Right ventricle myocardium superior (tissue), 1 donor: ENCODE measurements around the gene POTEI. TPM values are rescaled to one million over a fixed set of nuclear protein-coding genes. Genes with fewer than 3 reads are reported as not detected.
A peak's percentile ranks its signal among the peaks of the same experiment; 100 is the strongest.
"Not testable (repeated sequence)": the region's sequence is repeated elsewhere in the genome, so short reads cannot be mapped to it uniquely, and the experiment has no call there.

ENCODE experiments used
- ATAC-seq: fragments of 200-7000 bp; cut with Tn5 transposase; one replicate; pipeline ENCODE4 v1.9.1; 2020; ENCODE audit warnings: mild to moderate bottlenecking; ENCODE audit not compliant: poor library complexity
- DNase-seq: peaks from one replicate; pipeline ENCODE4 v3.0.0-alpha.2; 2020
- intact Hi-C: fragments of 100-400 bp; cut with DNase I; formaldehyde crosslinking; loops from one replicate; pipeline ENCODE4 v1.11.2; 2022
- total RNA-seq: library from RNA; stranded (reverse); fragmentation: NEBNext Ultra II Directional; extraction: Animal tissue kit (Norgen Biotek cat#: 25700); gene quantifications from one replicate; pipeline ENCODE4 v1.2.1, GENCODE V29; 2021
- donor health status: DM: no; HTN: yes; CAD: no; lungs with severe emphysema.

The POTEI gene
- total RNA-seq, 1 donor from 2014 or later: not detected

DNA sequence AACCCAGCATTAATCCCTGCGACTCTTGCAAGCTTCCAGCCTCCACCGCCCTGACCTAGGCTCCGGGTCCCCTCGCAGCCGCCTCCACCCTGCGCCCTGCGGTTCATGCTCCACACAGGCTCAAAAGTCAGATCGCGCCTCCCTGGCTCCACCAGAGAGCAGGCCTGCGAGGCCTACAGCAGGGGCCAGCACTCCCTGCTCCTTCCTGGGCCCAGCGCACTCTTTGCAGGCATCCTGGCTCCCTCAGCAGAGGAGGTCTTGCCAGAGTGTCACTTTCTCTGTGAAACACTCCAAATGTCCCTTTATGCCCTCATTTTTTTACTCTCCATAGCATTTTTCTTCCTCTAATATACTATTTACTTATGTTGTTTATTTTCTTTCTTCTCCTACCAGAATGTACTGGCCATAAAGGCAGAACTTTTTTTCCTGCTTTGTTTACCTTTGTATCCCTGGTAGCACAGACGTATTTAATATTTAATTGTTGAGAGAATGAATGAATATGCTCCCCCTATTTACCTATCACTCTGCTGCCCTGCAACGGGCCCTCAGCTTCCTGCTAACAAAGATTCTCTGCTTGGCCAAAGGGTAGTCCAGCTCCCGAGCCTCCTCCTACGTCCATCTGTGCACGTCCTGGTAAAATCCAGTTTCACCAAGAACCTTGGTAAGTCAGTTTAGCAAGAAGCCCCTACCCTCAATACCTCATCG, 2.8 kb upstream of the POTEI start:
- ATAC-seq, intact Hi-C loops, DNase-seq: not testable (repeated sequence)

DNA sequence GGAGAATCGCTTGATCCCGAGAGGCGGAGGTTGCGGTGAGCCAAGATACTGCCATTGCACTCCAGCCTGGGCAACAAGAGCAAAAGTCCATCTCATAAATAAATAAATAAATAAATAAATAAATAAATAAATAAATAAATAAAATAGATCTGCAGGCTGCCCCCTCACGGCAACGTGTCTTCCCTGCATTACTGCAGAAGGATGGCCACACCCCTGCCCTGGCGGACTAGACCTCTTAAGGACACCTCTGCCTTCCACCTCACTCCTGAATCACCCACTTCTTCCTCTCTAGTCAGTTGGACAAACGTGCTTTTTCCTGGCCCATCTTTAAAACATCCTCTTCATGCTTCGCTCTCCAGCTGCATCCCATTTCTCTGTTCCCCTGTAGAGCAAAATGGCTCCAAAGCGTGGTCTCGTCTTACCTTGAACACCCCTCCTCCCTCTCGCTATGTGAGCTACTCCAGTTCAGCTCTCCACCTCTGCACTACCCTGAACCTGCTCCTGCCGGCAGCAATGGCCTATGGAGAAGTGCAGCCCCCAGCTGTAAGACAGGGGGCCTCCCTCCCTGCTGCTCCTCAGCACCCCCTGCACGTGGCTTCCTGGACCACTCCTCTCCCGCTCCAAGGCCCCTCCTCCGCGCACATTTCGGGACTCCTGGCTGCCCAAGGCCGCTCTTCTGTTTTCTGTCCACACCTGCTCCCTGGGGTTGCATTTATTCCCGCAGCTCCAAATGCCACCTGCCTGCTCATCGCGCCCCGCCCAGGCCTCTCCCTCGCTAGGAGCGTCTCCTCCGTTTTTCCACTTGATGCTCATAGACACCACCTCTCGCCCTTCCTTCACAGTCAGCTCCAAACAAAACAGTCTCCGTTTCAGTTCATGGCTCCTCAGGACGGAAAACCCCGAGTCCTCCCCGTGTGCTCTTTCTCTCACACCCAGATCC, 1.9 kb upstream of the POTEI start:
- DNase-seq, intact Hi-C loops, ATAC-seq: not testable (repeated sequence)

DNA sequence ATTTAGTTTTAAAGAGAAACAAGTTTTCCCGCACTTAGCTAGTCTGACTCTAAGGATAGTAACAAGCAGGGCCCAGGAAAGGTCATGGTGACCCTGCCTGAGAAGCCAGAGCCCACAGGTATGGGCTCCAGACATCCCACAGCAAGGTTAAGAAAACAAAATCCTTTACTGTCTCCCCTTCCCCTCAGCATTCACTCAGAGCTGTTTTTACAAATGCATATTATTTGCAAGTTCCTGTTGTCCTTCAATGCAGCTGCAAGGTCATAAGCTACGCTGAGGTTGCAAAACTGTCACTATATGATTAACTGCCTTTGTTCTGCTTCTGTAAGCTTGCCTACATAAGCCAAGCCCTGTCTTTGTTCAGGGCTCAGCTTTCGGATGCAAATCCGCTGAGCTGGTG, 18.1 kb downstream of the POTEI start:
- ATAC-seq, DNase-seq, intact Hi-C loops: not testable (repeated sequence)

DNA sequence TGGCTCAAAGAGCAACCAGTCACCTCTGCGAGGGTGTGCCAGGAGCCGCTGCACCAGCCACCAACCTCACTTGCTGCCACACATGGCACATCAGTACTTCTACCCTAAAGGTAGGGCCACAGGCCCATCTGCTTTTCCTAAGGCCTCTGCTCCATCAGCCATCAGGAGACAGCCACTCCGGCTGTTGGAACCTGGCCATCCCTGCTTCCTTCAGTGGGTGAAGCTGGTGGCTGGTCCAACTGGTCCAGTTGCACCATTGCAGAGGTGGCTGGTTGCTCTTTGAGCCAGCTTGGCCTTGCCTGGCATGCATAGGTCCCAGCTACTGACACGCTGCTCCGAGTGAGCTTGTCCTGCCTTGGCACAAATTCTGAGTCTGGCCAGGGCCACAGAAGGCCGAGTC, 53.7 kb downstream of the POTEI start:
- ATAC-seq, intact Hi-C loops, DNase-seq: not testable (repeated sequence)

DNA sequence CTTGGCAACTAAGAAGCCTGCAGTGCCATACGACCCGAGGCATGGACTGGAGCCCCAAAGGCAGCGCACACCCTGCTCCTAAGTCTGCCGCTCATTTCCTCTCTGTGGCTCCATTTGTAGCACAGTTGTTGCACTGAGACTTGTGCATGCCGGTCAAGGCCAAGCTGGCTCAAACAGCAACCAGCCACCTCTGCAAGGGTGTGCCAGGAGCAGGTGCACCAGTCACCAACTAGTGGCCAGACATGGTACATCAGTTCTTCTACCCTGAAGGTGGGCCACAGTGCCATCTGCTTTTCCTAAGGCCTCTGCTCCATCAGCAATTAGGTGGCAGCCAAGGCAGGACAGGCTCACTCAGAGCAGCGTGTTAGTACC, 54.4 kb downstream of the POTEI start:
- DNase-seq, ATAC-seq, intact Hi-C loops: not testable (repeated sequence)

DNA sequence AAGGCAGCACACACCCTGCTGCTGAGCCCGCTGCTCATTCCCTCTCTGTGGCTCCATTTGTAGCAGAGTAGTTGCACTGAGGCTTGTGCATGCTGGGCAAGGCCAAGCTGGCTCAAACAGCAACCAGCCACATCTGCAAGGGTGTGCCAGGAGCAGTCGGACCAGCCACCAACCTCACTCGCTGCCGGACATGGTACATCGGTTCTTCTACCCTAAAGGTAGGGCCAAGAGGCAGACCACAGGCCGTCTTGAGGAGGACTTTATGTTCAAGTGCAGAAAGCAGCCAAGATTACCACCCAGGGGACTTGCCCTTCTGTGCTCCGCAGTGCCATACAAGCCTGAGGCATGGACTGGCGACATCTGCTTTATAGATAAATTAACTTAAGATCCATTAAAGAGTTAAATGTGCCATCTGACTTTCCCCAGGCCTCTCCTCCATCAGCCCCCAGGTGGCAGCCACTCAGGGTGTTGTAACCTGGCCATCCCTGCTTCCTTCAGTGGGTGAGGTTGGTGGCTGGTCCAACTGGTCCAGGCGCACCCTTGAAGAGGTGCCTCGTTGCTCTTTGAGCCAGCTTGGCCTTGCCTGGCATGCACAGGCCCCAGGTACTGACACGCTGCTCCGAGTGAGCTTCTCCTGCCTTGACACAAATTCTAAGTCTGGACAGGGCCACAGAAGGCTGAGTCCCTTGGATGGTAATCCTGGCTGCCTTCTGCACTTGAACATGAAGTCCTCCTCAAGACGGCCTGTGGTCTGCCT, 55.0 kb downstream of the POTEI start:
- ATAC-seq, intact Hi-C loops, DNase-seq: not testable (repeated sequence)

DNA sequence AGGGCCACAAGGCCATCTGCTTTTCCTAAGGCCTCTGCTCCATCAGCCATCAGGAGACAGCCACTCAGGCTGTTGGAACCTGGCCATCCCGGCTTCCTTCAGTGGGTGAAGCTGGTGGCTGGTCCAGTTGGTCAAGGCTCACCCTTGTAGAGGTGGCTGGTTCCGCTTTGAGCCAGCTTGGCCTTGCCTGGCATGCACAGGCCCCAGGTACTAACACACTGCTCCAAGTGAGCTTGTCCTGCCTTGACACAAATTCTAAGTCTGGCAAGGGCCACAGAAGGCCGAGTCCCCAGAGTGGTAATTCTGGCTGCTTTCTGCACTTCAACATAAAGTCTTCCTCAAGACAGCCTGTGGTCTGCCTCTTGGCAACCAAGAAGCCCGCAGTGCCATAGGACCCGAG, 56.2 kb downstream of the POTEI start:
- DNase-seq, intact Hi-C loops, ATAC-seq: not testable (repeated sequence)

DNA sequence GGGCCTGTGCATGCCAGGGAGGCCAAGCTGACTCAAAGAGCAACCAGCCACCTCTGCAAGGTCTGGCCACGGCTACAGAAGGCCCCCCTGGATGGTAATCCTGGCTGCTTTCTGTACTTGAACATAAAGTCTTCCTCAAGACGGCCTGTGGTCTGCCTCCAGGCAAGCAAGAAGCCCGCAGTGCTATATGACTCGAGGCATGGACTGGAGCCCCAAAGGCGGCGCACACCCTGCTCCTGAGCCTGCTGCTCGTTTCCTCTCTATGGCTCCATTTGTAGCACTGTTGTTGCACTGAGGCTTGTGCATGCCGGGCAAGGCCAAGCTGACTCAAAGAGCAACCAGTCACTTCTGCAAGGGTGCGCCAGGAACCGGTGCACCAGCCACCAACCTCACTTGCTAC, 57.3 kb downstream of the POTEI start:
- ATAC-seq, intact Hi-C loops: not testable (repeated sequence)
- peak; percentile 12 for DNase-seq

DNA sequence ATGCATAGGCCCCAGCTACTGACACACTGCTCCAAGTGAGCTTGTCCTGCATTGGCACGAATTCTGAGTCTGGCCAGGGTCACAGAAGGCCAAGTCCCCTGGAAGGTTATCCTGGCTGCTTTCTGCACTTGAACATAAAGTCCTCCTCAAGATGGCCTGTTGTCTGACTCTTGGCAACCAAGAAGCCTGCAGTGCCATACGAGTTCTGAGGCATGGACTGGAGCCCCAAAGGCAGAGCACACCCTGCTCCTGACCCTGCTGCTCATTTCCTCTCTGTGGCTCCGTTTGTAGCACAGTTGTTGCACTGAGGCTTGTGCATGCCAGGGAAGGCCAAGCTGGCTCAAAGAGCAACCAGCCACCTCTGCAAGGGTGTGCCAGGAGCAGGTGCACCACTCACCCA, 57.9 kb downstream of the POTEI start:
- ATAC-seq, DNase-seq, intact Hi-C loops: not testable (repeated sequence)

DNA sequence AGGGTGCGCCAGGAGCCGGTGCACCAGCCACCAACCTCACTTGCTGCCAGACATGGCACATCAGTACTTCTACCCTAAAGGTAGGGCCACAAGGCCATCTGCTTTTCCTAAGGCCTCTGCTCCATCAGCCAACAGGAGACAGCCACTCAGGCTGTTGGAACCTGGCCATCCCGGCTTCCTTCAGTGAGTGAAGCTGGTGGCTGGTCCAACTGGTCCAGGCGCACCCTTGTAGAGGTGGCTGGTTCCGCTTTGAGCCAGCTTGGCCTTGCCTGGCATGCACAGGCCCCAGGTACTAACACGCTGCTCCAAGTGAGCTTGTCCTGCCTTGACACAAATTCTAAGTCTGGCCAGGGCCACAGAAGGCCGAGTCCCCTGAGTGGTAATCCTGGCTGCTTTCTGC, 58.8 kb downstream of the POTEI start:
- intact Hi-C loops, ATAC-seq: not testable (repeated sequence)
- DNase-seq: peak; percentile 33

DNA sequence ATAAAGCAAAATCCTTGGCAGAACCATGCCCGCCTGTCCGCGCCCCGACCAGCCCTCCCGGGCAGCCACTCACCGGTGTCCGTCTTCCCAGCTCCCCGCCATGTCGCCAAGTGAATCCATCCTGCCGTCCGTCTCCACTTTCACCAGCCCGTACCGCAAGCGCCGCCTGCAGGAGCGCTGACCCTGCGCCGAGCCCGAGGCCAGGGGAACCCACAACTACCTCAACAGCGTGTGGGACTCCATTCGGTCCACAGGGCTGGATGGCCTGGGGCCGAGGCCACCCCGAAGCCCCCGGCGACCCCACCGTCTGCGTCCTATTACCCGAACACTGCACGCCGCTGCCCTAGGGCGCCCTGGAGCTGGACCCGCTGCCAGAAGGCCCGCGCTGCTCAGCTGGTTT, 81.5 kb downstream of the POTEI start:
- DNase-seq (peak; percentile 86), ATAC-seq (peak; percentile 95)
- intact Hi-C loops: not testable (repeated sequence)

DNA sequence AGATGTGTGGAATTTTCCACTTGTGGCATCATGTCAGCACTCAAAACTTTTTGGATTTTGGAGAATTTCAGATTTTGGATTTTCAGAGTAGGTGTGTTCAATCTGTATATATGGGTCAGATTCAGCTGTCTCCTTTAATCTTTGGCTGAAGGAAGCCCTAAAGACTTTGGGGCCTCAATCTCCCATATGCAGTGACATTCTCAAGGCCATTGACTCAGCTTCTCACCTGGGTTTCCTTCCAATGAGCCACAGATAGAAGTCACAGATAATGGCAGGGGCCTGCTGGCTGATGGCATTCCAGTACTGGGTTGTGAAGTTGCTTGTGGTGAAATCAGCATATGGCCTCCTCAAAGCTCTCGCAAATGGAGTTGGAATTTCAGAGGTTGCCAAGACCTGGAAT, 90.3 kb downstream of the POTEI start:
- DNase-seq, ATAC-seq, intact Hi-C loops: not testable (repeated sequence)

DNA sequence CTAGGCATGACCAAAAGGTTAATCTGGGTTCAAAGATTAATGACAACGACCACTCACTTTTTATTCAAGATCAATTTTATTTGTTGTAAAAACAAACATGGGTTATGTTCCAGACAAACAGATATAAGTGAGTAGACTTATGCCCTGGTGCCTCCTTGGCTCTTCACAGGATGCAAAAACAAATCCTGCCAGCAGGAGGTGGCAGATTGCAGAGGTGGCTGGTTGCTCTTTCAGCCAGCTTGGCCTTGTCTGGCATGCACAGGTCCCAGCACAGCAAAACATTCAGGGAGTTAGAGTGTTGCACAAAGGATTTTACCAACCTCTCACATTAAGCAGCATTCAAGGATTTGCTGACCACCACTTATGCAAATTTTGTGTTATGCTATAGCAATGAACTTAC, 92.4 kb downstream of the POTEI start:
- DNase-seq: peak; percentile 16
- intact Hi-C loops, ATAC-seq: not testable (repeated sequence)

Other genes with a start within 250 kb of the POTEI start
- 60.2 TPM for gene IMP4, start 166.4 kb downstream of the POTEI start, total RNA-seq
- gene PTPN18, start 153.3 kb downstream of the POTEI start, total RNA-seq: 15.7 TPM
- gene CFC1B, start 11.9 kb upstream of the POTEI start, total RNA-seq: not detected
- not detected for gene CFC1, start 90.2 kb upstream of the POTEI start, total RNA-seq
- gene POTEJ, start 102.1 kb upstream of the POTEI start, total RNA-seq: not detected
- not detected for gene GPR148, start 219.7 kb upstream of the POTEI start, total RNA-seq
- gene AMER3, start 246.2 kb upstream of the POTEI start, total RNA-seq: not detected